Ramos (cell line): ENCODE results near the gene NUP214.

Source experiments
- in situ Hi-C: fragments of 300-500 bp; cut with MboI; formaldehyde crosslinking; loops from one replicate; pipeline ENCODE4 v1.14.3; 2022; ENCODE audit warnings: low sequenced_read_pairs; ENCODE audit not compliant: unreplicated experiment

NUP214 gene

DNA sequence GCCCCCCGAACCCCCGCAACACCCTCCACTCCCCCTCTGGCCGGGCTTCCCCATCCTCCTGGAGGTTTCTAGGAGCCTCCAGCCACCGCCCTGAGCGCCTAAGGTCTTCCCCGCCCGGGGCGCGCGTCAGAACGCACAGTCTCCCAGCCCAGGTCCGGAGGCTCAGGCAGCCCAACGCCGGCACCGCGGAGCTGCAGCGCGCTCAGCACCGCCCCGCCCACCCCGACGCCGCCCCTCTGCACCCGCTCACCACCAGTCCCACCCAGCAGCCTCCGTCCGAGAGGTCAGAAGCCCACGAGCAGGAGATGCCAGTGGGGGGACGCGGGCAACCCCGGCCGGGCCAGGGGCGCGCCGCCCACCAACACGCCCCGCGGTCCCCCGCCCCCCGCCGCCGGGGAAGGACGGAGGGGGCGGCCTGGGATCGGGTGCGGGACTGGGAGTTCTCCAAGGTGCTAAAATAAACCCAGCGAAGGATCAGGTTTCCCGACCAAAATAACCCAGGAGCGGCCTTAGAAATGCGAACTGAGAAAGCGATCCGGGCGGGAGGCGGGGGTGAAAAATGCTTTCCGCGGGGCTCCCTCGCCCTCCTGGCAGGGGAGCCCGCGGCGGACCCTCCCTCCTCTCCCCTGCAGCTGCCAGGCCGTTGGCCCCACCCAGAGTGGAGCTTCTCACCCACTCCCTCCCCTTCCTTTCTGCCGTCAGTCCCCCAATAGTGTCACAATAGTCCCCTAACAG is 157.5 kb downstream of the NUP214 start:
- in situ Hi-C loops = no loop called here
